ENCODE data around the gene KCNB1.

Gene KCNB1

DNA sequence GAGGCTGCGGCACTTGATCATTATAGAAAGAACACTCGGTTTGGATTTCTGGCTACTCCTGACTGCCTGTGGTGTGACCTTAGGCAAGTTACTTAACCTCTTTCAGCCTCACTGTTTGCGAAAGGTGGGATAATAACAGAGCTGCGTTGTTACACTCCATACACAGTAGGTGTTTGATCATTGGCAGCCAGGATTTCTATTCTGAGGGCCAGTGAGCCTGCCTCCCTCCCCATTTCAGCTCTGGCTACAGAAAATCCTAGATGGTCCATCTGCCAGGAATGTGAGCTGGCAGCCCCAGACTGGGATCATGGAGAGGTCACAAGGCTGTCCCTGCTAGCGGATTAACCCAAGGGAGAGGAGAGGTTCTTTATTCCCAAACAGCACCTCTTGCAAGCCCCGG is 2.7 kb downstream of the KCNB1 start:
- Histone ChIP-seq H3K4me1 (ENCODE audit: insufficient read depth, insufficient read length) (peaks cover 6% of the 10 kb centered on the region), H3K36me3 (ENCODE audit: insufficient read depth, insufficient read length, low read length) (no peaks in the 10 kb centered on the region), H3K9ac (ENCODE audit: insufficient read length, low read depth) (no peak overlapping the region), H3K4me3 (ENCODE audit: insufficient read length, low read depth) (no peak overlapping the region), H3K9me3 (ENCODE audit: insufficient read depth, low read length) (no peaks in the 10 kb centered on the region), H3K27me3 (ENCODE audit: insufficient read depth, insufficient read length) (peaks cover 24% of the 10 kb centered on the region)
- no peak for DNase-seq (ENCODE audit: low read depth, low spot score)
- TF ChIP-seq SUZ12 (IDR thresholded peaks at IDR 0.05; ENCODE audit: extremely low read depth, insufficient read depth, insufficient read length), result no peak
- no peak for TF ChIP-seq YY1 (IDR thresholded peaks at IDR 0.05; ENCODE audit: insufficient read depth, insufficient read length)
- TF ChIP-seq ZNF274 (IDR thresholded peaks at IDR 0.05; ENCODE audit: low read depth, low read length), result no peak

DNA sequence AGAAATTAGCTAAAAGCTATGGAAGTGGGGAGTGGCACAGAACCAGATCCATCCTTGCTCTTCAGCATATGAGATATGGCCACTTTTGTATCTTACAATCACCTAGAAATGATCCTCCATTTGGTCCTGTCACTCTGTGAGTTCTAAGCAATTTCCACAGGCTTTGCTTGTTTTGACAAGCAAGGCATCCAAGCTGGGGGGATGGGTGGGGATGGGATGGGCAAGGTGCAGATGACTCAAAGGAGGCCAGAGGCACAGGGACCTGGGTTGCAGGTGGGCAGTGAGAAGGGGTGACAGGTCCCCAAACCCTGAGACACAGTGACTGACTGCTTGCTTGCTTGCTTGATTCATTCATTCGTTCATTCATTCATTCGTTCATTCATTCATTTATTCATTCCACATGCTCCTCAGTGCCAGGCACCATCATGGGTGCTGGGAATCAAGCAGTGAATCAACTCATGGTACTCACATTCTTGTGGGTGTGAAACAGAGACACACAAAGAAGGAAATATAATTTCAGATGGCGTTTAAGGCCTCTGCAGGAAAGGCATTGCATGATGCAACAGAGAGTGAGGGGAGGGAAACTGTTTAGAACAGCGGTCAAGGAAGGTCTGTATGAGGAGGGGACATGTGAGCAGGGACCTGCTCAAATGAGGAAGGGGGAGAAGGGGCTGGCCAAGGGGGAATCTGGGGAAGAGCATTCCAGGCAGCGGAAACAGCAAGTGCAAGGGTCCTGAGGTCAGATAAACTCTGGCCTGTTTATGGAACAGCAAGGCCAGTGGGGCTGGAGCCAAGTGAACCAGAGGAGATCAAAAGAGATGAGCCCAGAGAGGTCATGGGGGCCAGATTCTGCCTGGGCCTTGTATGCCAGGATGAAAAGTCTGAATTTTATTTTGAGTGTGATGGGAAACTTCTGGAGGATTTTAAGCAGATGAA is 3.4 kb downstream of the KCNB1 start:
- no peak for DNase-seq (ENCODE audit: low read depth, low spot score)
- no peak overlapping the region for H3K4me3 ChIP-seq (ENCODE audit: insufficient read length, low read depth)
- no peaks in the 10 kb centered on the region for H3K9me3 ChIP-seq (ENCODE audit: insufficient read depth, low read length)
- TF ChIP-seq YY1 (IDR thresholded peaks at IDR 0.05; ENCODE audit: insufficient read depth, insufficient read length) (no peak), ZNF274 (IDR thresholded peaks at IDR 0.05; ENCODE audit: low read depth, low read length) (no peak), SUZ12 (IDR thresholded peaks at IDR 0.05; ENCODE audit: extremely low read depth, insufficient read depth, insufficient read length) (no peak)
- no peaks in the 10 kb centered on the region for H3K36me3 ChIP-seq (ENCODE audit: insufficient read depth, insufficient read length, low read length)
- no peak overlapping the region for H3K9ac ChIP-seq (ENCODE audit: insufficient read length, low read depth)
- peaks cover 18% of the 10 kb centered on the region for H3K27me3 ChIP-seq (ENCODE audit: insufficient read depth, insufficient read length)
- H3K4me1 ChIP-seq (ENCODE audit: insufficient read depth, insufficient read length), result peaks cover 6% of the 10 kb centered on the region

DNA sequence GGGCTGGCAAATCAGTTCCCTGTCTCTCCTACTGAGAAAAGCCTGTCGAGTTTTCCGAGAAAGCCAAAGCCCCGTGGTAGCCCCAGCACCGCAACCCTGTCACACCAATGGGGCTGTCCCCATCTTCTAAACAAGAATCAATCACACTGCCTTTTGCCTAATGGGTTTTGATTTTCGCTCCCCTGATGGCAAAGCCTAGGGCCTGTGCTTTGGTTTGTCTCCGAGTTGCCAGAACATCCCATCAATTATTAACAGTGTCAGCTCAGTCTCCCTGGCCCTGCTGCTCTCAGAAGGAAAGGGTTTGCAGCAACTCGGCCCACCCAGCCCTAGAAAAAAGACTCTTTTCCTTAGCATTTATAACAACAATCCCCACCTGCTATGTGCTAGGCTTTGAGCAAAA is 4.2 kb downstream of the KCNB1 start:
- H3K27me3 ChIP-seq (ENCODE audit: insufficient read depth, insufficient read length), result peaks cover 13% of the 10 kb centered on the region
- no peaks in the 10 kb centered on the region for H3K36me3 ChIP-seq (ENCODE audit: insufficient read depth, insufficient read length, low read length)
- TF ChIP-seq ZNF274 (IDR thresholded peaks at IDR 0.05; ENCODE audit: low read depth, low read length) (no peak), YY1 (IDR thresholded peaks at IDR 0.05; ENCODE audit: insufficient read depth, insufficient read length) (no peak), SUZ12 (IDR thresholded peaks at IDR 0.05; ENCODE audit: extremely low read depth, insufficient read depth, insufficient read length) (no peak)
- H3K4me1 ChIP-seq (ENCODE audit: insufficient read depth, insufficient read length), result peaks cover 6% of the 10 kb centered on the region
- H3K4me3 ChIP-seq (ENCODE audit: insufficient read length, low read depth), result no peak overlapping the region
- H3K9ac ChIP-seq (ENCODE audit: insufficient read length, low read depth), result no peak overlapping the region
- no peak for DNase-seq (ENCODE audit: low read depth, low spot score)
- no peaks in the 10 kb centered on the region for H3K9me3 ChIP-seq (ENCODE audit: insufficient read depth, low read length)

- peaks cover 9% of the 10 kb centered on the region for H3K27me3 ChIP-seq (ENCODE audit: insufficient read depth, insufficient read length)
- TF ChIP-seq YY1 (IDR thresholded peaks at IDR 0.05; ENCODE audit: insufficient read depth, insufficient read length), result no peak
- no peak for TF ChIP-seq SUZ12 (IDR thresholded peaks at IDR 0.05; ENCODE audit: extremely low read depth, insufficient read depth, insufficient read length)
- no peak for TF ChIP-seq ZNF274 (IDR thresholded peaks at IDR 0.05; ENCODE audit: low read depth, low read length)
Measured at GRCh38 chr20:49477200-49477599, 5.3 kb downstream of the KCNB1 start.

GRCh38 chr20:49476016-49476355 is 6.5 kb downstream of the KCNB1 start:
- DNase-seq (ENCODE audit: low read depth, low spot score), result no peak
- Histone ChIP-seq H3K27me3 (ENCODE audit: insufficient read depth, insufficient read length) (no peaks in the 10 kb centered on the region), H3K4me3 (ENCODE audit: insufficient read length, low read depth) (no peak overlapping the region), H3K36me3 (ENCODE audit: insufficient read depth, insufficient read length, low read length) (no peaks in the 10 kb centered on the region), H3K9ac (ENCODE audit: insufficient read length, low read depth) (no peak overlapping the region), H3K4me1 (ENCODE audit: insufficient read depth, insufficient read length) (peaks cover 6% of the 10 kb centered on the region), H3K9me3 (ENCODE audit: insufficient read depth, low read length) (no peaks in the 10 kb centered on the region)
- TF ChIP-seq SUZ12 (IDR thresholded peaks at IDR 0.05; ENCODE audit: extremely low read depth, insufficient read depth, insufficient read length) (no peak), ZNF274 (IDR thresholded peaks at IDR 0.05; ENCODE audit: low read depth, low read length) (no peak), YY1 (IDR thresholded peaks at IDR 0.05; ENCODE audit: insufficient read depth, insufficient read length) (no peak)

More at GRCh38 chr20:49477200-49477599, 5.3 kb downstream of the KCNB1 start:
- no peaks in the 10 kb centered on the region for H3K9me3 ChIP-seq (ENCODE audit: insufficient read depth, low read length)
- H3K36me3 ChIP-seq (ENCODE audit: insufficient read depth, insufficient read length, low read length), result no peaks in the 10 kb centered on the region
- H3K9ac ChIP-seq (ENCODE audit: insufficient read length, low read depth), result no peak overlapping the region
- H3K4me3 ChIP-seq (ENCODE audit: insufficient read length, low read depth), result no peak overlapping the region
- DNase-seq (ENCODE audit: low read depth, low spot score), result no peak
- peaks cover 6% of the 10 kb centered on the region for H3K4me1 ChIP-seq (ENCODE audit: insufficient read depth, insufficient read length)

- no peak overlapping the region for H3K9ac ChIP-seq (ENCODE audit: insufficient read length, low read depth)
- H3K4me1 ChIP-seq (ENCODE audit: insufficient read depth, insufficient read length), result peaks cover 4% of the 10 kb centered on the region
- no peaks in the 10 kb centered on the region for H3K9me3 ChIP-seq (ENCODE audit: insufficient read depth, low read length)
- TF ChIP-seq YY1 (IDR thresholded peaks at IDR 0.05; ENCODE audit: insufficient read depth, insufficient read length), result no peak
- no peak for TF ChIP-seq ZNF274 (IDR thresholded peaks at IDR 0.05; ENCODE audit: low read depth, low read length)
- no peak for TF ChIP-seq SUZ12 (IDR thresholded peaks at IDR 0.05; ENCODE audit: extremely low read depth, insufficient read depth, insufficient read length)
- no peaks in the 10 kb centered on the region for H3K27me3 ChIP-seq (ENCODE audit: insufficient read depth, insufficient read length)
- no peak overlapping the region for H3K4me3 ChIP-seq (ENCODE audit: insufficient read length, low read depth)
- no peak for DNase-seq (ENCODE audit: low read depth, low spot score)
- H3K36me3 ChIP-seq (ENCODE audit: insufficient read depth, insufficient read length, low read length), result no peaks in the 10 kb centered on the region
Measured at GRCh38 chr20:49475292-49476015, 7.0 kb downstream of the KCNB1 start.

GRCh38 chr20:49471397-49471796 is 11.1 kb downstream of the KCNB1 start:
- Histone ChIP-seq H3K27me3 (ENCODE audit: insufficient read depth, insufficient read length) (no peaks in the 10 kb centered on the region), H3K4me3 (ENCODE audit: insufficient read length, low read depth) (no peak overlapping the region), H3K36me3 (ENCODE audit: insufficient read depth, insufficient read length, low read length) (no peaks in the 10 kb centered on the region), H3K9me3 (ENCODE audit: insufficient read depth, low read length) (no peaks in the 10 kb centered on the region), H3K4me1 (ENCODE audit: insufficient read depth, insufficient read length) (peaks cover 3% of the 10 kb centered on the region), H3K9ac (ENCODE audit: insufficient read length, low read depth) (no peak overlapping the region)
- DNase-seq (ENCODE audit: low read depth, low spot score), result no peak
- TF ChIP-seq ZNF274 (IDR thresholded peaks at IDR 0.05; ENCODE audit: low read depth, low read length) (no peak), SUZ12 (IDR thresholded peaks at IDR 0.05; ENCODE audit: extremely low read depth, insufficient read depth, insufficient read length) (no peak), YY1 (IDR thresholded peaks at IDR 0.05; ENCODE audit: insufficient read depth, insufficient read length) (no peak)

Measured in NT2/D1 (cell line).